GM03348 (cell line): ENCODE results near the gene ZNF665.
A peak's percentile ranks its signal among the peaks of the same experiment; 100 is the strongest.
"Not testable (repeated sequence)": the region's sequence is repeated elsewhere in the genome, so short reads cannot be mapped to it uniquely, and the experiment has no call there.

ENCODE experiments used
- DNase-seq: peaks from one replicate; pipeline ENCODE4 v3.0.0; 2012; ENCODE audit warnings: low spot score

The ZNF665 gene

GRCh38 chr19:53192771-53193534, at the start of gene ZNF665:
Gene ZNF665 (minus strand): TSS chr19:53193358. CDS start chr19:53182898, 10,460 bp downstream.
- peak; percentile 95 for DNase-seq

GRCh38 chr19:53237114-53237777, 44.1 kb upstream of the ZNF665 start:
- DNase-seq = no peak

DNA sequence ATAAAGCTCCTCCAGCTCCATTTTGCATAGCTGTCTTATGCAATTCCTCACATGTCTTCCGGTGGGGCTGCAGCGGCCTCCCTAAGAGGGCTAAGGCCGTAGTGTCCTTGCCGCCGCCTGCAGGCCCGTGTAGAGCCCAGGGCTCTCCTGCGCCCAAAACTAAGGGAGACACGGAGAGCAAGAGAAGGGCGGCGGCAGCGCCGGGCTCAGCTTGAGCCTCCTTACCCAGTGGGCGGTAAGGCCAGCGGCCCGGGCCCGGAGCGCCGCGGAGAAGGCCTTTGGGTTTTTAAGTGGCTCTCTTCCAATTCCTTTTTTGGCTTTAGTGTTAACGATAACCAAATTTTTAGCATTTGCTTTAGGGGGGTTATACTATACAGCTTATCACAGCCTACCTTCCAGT, 31.4 kb upstream of the ZNF665 start:
- DNase-seq = no peak

DNA sequence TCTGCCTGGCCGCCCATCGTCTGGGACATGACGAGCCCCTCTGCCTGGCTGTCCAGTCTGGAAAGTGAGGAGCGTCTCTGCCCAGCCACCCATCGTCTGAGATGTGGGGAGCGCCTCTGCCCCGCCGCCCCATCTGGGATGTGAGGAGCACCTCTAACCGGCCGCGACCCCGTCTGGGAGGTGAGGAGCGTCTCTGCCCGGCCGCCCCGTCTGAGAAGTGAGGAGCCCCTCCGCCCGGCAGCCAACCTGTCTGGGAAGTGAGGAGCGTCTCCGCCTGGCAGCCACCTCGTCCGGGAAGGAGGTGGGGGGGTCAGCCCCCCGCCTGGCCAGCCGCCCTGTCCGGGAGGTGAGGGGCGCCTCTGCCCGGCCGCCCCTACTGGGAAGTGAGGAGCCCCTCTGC, 29.6 kb upstream of the ZNF665 start:
- DNase-seq = not testable (repeated sequence)

DNA sequence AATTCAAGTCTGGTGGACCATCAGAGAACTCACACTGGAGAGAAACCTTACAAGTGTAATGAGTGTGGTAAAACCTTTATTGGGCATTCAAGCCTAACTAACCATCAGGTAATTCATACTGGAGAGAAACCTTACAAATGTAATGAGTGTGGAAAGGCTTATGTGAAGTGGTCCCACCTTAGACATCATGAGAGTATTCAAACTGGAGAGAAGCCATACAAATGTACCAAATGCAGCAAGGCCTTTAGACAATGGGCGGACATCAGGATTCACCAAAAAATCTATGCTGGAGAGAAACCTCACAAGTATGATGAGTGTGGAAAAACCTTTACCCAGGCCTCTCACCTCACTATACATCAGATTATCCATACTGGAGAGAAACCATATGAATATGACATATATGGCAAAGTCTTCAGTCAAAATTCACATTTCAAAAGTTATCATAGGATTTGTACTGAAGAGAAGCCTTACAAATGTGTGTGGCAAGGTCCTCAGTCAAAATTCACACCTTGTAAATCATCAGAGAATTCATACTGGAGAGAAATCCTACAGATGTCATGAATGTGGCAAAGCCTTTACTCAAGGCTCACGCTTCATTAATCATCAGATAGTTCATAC, 19.7 kb upstream of the ZNF665 start:
- no peak for DNase-seq

- not testable (repeated sequence) for DNase-seq
Observed at GRCh38 chr19:53211554-53211953, 18.4 kb upstream of the ZNF665 start.

GRCh38 chr19:53196777-53197396, 3.7 kb upstream of the ZNF665 start:
- peak; percentile 100 for DNase-seq

DNA sequence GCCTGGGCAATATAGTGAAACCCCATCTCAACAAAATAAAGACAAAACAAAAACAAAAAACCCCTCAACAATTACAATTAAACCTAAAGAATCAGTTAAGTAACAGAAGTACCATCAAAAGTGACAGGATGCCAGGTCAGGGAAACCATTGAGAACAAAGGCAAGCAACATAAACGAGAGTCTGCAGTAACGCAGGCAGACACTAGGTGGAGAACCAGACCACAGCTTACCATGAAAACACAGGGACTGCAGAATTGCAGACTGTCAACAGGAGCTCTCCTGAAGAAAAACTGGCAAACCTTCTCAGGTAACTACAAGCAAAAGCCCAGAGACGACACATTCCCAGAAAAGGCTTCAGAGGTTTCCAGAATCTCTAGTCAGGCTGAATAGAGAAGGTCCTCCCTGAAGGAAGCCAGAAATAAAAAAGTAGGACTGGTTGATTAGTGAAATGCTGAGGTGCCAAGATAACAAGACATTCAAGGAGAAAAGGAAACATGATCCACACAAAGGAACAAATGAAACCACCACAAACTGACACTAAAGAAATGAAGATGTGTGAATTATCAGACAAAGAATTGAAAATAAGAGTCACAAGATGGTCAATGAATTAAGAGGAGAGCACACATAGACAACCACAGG, 2.2 kb upstream of the ZNF665 start:
- peak; percentile 79 for DNase-seq

DNA sequence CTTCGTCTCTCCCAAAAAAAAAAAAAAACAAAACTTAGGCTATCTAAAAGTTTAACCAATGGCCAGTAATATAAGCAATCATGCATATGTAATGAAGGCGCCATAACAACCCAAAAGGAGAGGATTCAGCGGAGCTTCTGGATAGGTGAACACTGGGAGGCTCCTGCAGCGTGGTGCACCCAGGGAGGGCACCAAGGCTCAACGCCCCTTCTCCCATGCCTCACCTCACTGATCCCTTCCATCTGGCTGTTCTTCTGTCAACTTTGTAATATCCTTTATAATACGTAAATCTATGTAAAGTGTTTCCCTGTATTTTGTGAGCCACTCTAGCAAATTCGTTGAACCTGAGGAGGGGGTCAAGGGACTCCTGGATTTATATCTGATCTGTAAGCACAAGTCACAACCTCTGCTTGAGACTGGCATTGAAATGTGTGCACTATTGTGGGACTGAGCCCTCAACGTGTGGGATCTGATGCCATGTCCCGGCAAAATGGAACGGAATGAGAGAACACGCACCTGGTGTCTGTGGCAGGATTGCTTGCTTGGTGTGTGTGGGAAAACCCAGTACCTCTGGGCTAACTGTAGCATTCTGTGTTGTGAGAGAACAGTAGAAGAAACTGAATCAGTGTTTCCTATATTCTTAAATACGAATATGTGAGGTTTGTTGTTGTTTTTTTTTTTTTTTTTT, 521 bp upstream of the ZNF665 start:
- no peak for DNase-seq

DNA sequence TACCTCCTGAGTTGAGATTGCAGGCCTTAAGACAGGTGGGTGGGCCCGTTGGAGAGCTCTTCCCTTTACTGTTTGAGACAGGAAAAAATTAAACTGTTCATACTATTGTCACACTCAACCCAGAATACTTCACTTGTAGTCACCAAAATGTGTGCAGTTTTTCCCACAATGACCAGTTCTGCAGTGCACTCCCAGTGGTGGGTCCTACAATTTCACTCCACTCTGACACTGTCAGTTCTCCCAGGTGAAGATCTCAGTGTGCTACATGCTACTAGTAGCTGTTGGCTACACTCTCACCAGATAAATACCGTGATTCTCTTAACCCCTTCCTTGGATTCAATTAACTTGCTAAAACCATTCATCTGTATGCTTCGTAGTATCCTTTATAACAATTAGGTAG, 2.9 kb downstream of the ZNF665 start:
- no peak for DNase-seq

DNA sequence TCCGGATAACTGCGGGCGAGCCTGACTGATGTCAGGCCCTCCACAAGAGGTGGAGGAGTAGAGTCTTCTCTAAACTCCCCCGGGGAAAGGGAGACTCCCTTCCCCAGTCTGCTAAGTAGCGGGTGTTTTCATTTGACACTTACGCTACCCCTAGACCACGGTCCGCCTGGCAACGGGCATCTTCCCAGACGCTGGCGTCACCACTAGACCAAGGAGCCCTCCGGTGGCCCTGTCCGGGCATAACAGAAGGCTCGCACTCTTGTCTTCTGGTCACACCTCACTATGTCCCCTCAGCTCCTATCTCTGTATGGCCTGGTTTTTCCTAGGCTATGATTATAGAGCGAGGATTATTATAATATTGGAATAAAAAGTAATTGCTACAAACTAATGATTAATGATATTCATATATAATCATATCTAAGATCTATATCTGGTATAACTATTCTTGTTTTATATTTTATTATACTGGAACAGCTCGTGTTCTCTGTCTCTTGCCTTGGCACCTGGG, 3.4 kb downstream of the ZNF665 start:
- DNase-seq = not testable (repeated sequence)

DNA sequence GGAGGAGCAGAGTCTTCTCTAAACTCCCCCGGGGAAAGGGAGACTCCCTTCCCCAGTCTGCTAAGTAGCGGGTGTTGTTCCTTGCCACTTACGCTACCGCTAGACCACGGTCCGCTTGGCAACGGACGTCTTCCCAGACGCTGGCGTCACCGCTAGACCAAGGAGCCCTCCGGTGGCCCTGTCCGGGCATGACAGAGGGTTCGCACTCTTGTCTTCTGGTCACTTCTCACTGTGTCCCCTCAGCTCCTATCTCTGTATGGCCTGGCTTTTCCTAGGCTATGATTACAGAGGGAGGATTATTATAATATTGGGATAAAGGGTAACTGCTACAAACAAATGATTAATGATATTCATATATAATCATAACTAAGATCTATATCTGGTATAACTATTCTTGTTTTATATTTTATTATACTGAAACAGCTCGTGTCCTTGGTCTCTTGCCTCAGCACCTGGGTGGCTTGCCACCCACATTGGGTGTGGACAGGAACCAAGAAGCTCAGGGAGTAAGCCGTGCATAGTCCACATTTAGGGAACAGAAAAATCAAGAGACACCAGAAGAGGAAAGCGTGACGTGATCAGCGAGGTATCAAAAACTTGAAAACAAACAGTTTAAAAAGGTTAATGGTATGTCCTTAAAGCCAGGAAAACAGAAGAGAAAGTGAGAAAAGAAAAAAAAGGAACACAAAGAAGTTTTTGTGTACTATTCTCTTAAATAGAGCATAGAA, 7.8 kb downstream of the ZNF665 start:
- not testable (repeated sequence) for DNase-seq

DNA sequence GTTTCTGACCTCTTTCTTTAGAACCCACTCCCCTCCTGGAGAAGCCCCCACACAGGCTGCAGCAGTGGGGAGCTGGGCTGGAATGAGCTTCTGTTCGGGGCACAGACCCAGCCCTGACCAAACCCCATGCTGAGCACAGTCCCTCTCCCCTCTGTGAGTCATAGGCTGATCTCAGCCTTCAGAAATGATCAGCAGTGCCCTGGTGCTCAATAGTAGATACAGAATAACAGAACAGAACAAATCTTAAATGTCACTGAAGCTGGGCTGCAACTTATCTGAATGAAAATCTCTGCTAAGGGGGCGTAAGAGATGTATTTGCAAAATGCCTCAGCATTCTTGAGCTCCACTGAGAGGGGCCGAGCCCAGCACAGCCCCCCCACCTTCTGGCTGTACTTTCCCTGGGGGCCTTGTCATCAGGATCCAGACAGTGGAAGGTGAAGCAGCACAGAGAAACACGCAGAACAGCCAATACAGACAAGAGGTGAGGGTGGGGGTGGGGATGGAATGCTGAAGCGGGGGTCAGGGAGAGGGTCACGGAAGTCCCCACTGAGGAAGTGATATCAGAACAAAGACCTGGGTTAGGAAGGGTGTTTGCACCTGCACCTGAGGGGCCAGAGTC, 9.9 kb downstream of the ZNF665 start:
- peak; percentile 37 for DNase-seq

DNA sequence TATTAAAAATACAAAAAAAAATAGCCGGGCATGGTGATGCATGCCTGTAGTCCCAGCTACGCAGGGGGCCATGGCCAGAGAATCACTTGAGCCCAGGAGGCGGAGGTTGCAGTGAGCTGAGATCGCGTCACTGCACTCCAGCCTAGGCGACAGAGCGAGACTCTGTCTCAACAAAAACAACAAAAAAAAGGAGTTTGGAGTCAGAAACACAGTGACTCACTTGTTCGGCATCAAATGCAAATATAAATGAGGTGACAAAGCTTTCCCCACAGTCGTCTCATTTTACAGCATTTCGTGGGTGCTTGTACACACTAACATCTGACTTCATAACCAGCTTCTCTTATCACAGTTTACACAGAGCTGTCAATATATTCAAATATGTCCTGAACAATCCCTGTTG, 11.0 kb downstream of the ZNF665 start:
- no peak for DNase-seq

DNA sequence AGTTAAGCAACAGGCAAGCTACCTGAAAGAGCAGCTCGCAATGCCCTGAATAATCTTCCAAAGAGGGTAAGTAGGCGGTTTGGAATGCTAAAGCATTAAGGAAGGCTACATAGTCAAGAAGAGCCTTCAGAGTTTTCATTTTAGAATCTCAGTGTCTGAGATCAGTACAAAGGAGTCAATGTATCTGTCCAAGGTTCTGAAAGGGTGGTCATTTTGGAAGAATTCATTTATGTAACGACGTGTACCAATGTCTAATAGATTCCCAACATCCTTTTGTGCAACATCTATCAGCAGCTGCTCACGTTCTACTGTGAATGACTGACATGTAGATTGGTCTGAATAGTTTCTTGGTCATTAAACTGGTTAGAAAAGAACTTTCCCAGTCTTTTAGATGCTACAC, 15.2 kb downstream of the ZNF665 start:
- no peak for DNase-seq

DNA sequence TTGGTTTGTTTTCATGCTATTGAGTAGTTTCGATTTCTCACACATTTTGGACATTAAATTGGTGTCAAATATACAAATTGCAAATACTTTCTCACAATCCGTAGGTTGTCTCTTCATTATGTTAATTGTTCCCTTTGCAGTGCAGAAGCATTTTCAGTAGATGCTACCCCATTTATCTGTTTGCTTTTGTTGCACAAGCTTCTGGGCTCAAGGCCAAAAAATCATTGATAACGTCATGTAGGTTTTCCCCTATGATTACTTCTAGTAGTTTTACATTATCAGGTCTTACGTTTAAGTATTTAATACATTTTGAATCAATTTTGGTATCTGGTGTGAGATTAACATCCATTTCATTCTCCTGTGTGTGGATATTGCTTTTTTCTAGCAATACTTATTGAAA, 20.3 kb downstream of the ZNF665 start:
- DNase-seq = no peak

DNA sequence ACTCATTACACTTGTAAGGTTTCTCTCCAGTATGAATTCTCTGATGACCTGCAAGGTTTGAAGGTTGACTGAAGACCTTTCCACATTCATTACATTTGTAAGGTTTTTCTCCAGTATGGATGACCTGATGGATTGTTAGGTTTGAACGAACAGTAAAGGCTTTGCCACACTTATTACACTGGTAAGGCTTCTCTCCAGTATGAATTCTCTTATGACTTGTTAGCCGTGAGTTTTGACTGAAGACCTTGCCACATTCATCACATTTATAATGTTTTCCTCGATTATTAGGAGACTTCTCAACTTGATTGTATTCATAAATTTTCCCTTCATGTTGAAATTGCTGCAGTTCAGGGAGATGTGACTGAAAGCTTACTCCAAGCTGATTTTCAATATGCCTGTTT, 27.5 kb downstream of the ZNF665 start:
- no peak for DNase-seq

DNA sequence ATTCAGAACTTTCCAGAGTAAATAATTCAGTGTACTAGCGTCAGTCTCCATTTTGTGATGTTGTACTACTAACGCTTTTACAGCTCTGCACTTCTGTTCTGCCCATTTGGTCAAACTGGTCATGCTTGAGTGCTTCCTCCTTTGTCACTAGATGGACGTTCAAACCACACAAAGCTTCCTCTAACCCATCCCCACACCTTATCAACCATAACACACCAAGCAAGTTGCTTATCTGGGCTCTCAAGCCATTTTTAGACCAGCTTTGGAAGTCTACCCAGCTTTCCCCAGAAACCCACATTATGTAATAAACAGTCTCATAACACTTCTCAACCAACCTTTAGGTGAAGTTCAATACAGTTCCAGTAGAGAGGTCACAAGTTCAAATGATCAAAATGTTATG, 32.0 kb downstream of the ZNF665 start:
- no peak for DNase-seq

DNA sequence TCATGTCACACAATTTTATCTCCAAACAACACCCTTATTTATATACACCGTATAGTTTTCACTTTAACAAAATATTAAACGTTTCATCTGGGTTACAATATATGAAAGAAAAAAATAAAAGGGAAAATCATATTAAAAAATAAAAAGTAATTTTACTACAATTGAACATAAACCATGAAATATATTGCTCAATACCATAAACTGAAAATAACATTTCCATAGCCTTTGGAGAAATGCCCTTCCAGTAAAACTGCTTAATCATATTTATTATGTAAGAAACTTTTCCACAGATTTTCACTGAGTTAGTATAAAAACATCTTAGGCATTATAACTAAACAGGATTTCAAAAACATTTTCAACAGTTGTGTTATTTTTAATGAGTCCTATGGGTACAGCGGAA, 32.8 kb downstream of the ZNF665 start:
- no peak for DNase-seq

DNA sequence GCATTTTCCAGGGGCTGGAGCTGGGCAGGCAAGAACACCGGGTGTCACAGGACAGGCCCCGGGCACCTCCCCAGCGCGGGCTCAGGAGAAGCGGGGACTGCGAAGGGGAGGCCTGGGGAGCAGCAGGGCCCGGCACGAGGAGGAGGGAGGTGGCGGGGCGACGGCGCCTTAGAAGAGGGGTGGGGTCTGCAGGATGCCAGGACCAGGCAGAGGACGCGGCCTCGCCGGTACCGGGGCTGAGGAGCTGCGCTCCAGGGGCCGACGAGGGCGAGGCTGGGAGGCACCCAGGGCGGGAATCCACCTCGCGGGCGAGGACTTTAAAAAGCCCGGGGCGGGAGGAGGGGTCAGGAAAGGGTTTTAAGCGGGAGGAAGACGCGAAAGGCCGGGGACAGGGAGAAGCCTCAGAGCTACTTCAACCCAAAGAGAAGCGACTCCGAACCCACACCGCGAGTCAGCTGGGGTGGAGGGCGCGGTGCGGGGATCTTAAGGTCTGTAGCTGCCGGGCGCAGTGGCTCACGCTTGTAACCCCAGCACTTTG, 35.0 kb downstream of the ZNF665 start:
- DNase-seq = peak; percentile 50
